ENCODE results near the gene MYPOP. TPM values are rescaled to one million over a fixed set of nuclear protein-coding genes. Genes with fewer than 3 reads are reported as not detected.
A peak's percentile ranks its signal among the peaks of the same experiment; 100 is the strongest.

The MYPOP gene
- total and polyA plus RNA-seq, 2 of the 13 experiments (the other 11 are each of a cell fraction or from before 2014, with no cell fraction given), result 2.3 to 2.7 TPM

DNA sequence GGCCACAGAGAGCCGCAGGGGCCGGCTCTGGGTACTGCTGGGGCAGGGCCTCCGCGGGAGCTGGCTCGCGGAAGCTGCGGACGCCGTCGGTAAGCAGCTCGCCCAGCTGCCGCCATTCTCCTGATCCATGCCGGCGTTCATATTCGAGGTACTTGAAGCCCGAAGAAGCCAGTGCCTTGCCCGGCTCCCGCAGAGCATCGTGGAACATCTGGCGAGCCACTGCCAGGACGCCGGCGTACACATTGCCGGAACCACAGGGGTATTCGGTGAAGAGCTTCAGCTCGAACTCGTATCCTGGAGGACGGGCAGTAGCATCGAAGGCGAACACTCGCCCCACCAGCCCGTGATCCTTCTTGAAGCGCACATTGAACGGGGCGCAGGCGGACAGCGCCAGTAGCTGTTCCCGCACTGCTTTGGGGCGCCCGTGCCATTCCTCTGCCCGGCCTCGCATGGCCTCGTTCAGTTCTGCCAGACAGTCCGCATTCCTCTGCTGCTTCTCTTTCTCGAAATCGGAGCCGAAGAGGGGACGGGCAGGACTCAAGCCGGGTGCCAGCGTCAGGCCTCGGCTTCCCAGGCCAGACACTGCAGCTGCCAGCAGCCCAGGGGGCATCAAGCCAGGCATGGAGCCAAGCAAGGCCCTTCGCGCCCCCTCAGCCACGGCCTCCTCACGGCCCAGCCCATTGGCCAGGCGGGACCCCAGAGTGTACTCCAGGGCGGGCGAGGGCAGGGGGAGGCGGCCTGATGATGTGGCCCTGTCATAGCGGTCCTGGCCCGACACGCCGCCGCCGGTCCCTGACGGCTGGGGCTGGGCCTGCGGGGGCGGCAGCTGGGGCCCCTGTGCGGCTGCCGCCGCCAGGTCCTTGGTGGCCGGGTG is 17.5 kb downstream of the MYPOP start (continued):
- TF ChIP-seq HNRNPL (IDR thresholded peaks at IDR 0.05; ENCODE audit: low read depth, low read length) (peak; percentile 90), SETDB1 (CRISPR knock-in tag; IDR thresholded peaks at IDR 0.05; ENCODE audit: borderline replicate concordance) (no peak), FIP1L1 (IDR thresholded peaks at IDR 0.05; ENCODE audit: borderline replicate concordance, insufficient read depth, low read depth, low read length) (0 out of 2 replicates have a peak, but pooled peaks have one; percentile 30), ZNF12 (CRISPR knock-in tag; IDR thresholded peaks at IDR 0.05) (no peak), ZNF558 (CRISPR knock-in tag; IDR thresholded peaks at IDR 0.05; ENCODE audit: borderline replicate concordance) (no peak), RARG (CRISPR knock-in tag; IDR thresholded peaks at IDR 0.05; ENCODE audit: low read depth) (no peak), SRF (IDR thresholded peaks at IDR 0.05; ENCODE audit: low read depth, low read length) (no peak)
- TF ChIP-seq, protein P1, sequence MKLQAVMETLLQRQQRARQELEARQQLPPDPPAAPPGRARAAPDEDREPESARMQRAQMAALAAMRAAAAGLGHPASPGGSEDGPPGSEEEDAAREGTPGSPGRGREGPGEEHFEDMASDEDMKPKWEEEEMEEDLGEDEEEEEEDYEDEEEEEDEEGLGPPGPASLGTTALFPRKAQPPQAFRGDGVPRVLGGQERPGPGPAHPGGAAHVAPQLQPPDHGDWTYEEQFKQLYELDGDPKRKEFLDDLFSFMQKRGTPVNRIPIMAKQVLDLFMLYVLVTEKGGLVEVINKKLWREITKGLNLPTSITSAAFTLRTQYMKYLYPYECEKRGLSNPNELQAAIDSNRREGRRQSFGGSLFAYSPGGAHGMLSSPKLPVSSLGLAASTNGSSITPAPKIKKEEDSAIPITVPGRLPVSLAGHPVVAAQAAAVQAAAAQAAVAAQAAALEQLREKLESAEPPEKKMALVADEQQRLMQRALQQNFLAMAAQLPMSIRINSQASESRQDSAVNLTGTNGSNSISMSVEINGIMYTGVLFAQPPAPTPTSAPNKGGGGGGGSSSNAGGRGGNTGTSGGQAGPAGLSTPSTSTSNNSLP (IDR thresholded peaks at IDR 0.05; ENCODE audit: low read depth, low read length), result no peak
